HFF-Myc (cell line): ENCODE data around the gene ANK3.

Experiments used
- DNase-seq: peaks from one replicate; pipeline ENCODE4 v3.0.0-alpha.2; 2011; ENCODE audit warnings: low read depth; ENCODE audit errors: extremely low read depth
- H3K4me3 ChIP-seq: replicated peaks from 2 replicates; pipeline ENCODE4 v1.5.1; 2011; ENCODE audit warnings: low read depth, mild to moderate bottlenecking, control low read depth, low read length
- TF ChIP-seq, protein P1 (sequence below): IDR thresholded peaks from 2 replicates; pipeline ENCODE4 v1.5.1; 2012; ENCODE audit warnings: mild to moderate bottlenecking, low read depth, low read length, control low read depth; ENCODE audit errors: missing control alignments

Gene ANK3

DNA sequence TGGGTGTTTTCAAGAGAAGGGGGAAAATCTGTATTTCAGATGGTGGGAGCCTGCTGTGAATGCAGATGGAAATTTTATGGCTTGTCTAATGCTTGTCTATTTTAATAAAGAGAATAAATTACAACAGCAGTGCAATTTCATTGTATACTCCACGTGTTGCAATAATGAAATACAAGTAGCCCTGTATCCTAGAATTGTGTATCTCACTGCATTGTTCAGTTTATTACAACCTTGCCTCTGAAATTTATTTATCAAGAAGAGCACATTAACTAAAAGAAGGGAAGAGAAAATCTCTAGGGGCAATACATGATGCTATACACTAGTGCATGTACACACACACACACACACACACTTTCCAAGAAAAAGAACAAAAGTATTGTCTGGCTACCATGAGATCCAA, 21.8 kb downstream of the ANK3 start:
- no peak for DNase-seq
- TF ChIP-seq, protein P1, sequence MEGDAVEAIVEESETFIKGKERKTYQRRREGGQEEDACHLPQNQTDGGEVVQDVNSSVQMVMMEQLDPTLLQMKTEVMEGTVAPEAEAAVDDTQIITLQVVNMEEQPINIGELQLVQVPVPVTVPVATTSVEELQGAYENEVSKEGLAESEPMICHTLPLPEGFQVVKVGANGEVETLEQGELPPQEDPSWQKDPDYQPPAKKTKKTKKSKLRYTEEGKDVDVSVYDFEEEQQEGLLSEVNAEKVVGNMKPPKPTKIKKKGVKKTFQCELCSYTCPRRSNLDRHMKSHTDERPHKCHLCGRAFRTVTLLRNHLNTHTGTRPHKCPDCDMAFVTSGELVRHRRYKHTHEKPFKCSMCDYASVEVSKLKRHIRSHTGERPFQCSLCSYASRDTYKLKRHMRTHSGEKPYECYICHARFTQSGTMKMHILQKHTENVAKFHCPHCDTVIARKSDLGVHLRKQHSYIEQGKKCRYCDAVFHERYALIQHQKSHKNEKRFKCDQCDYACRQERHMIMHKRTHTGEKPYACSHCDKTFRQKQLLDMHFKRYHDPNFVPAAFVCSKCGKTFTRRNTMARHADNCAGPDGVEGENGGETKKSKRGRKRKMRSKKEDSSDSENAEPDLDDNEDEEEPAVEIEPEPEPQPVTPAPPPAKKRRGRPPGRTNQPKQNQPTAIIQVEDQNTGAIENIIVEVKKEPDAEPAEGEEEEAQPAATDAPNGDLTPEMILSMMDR: no peak
- no peak overlapping the region for H3K4me3 ChIP-seq

DNA sequence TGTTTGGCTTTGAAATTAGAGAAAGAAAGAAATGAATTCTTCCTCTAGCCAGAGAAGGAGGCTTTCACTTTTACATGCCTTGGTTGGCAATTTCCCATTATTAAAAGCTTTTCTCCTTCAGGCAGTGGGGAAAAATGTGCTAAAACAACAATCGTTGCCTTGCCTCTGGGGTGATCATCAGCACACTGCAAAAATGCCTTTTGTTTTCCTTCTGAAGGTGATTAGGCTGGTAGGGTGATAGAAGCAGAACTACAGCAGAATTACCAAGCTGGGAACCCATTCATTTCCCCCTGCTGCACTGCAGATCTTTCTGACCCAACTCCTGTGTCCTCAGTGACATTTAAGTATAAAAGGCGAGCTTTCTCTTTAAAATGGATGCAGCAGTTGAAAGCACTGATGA, 22.2 kb downstream of the ANK3 start:
- DNase-seq: no peak
- TF ChIP-seq, protein P1: no peak
- no peak overlapping the region for H3K4me3 ChIP-seq

DNA sequence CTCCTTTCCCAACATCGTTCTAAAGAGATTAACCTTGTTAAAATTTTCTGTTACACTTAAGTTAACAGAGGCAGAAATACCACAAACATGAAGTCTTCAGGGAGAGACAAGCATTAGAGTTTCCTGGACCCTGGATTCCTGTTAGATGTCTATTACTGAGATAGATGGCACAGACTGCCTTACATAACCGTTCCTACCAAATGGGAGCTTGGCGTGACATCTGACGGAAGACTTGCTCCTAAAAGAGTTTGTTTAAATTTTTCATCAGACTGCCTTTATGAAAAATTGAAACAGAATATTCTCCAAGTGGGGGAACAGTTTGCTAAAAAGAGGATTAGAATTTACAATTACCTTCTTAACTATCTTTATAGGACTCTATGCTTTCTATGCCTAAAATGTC, 22.7 kb downstream of the ANK3 start:
- no peak for DNase-seq
- TF ChIP-seq, protein P1: no peak
- no peak overlapping the region for H3K4me3 ChIP-seq

DNA sequence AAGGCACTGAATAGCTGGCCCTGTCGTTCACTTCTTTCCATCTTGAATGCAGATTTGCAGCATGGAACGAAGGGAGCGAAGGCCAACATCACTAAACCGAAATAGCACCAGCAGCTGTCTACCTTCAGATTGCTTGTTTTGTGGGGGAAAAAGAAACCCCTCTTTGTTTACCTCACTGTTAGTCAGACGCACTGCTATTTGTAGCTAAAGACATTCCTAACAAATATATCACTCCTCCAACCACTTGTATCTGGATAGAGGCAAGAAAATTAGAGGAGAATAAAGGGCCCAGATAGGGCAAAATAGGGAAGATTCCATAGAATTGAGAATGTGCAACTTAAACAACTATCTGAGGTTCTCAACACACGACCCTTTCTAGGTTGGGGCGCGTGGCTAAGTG, 26.5 kb downstream of the ANK3 start:
- H3K4me3 ChIP-seq: no peak overlapping the region
- no peak for DNase-seq
- TF ChIP-seq, protein P1: no peak

DNA sequence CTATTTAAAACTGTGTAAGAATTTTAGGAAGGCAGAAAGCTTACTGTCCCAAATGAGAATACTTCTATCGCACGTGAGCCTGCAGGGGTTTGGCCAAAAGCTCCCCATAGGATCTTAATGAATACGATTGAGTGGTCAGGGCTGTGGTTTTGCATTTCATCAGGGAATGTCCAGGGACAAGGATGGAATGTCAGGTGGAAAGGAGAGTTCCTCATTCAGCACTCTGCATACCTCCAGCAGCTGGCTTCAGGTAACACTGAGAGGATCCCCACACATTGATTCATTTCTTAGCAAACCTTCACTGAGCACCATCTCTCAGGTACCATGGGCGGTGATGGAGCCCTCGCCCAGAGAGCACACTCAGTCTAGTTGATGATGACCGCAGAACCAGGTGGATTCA, 27.2 kb downstream of the ANK3 start:
- no peak for DNase-seq
- H3K4me3 ChIP-seq: no peak overlapping the region
- TF ChIP-seq, protein P1: no peak

DNA sequence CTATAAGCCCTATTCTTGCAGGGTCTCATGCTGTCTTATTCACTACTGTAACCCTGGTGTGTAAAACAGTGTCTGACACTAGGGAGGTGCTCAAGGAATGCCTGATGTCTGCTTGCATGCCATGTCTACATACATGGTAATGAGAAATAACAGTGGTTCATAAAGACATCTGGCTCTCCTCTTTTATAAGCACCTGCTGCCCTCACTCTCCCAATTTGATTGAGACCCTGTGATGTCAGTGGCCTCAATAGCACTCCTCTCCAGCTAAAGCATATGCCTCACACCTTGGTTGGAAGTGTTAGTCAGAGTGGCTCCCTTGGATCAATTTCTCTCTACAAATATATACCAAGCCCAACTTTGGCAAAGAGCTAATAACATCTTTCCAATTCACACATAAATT, 30.6 kb downstream of the ANK3 start:
- TF ChIP-seq, protein P1: no peak
- DNase-seq: no peak
- H3K4me3 ChIP-seq: no peak overlapping the region

DNA sequence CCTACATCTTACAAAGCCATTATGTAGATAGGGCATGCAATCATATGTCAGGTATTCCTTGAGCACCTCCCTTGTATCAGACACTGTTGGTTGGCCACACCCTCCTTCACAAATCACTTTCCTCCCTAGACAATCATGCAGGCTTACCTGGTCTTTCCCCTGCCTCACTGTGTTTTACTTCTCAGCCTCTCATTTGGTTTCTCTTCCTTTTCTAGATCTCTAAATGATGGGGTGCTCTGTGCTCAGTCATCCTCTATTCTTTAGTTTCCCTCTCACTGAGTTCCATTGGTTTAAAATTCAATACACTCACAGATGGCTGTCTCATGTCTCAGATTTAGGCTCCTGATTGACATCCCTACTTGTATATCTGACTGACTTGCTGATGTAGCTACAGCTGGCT, 31.4 kb downstream of the ANK3 start:
- no peak for DNase-seq
- H3K4me3 ChIP-seq: no peak overlapping the region
- TF ChIP-seq, protein P1: no peak
